HG03280 (cell line): ENCODE data around the gene ELOB.

Experiments
- ATAC-seq: cut with Tn5 transposase; IDR thresholded peaks from one replicate; pipeline ENCODE4 v1.9.1; 2021; ENCODE audit warnings: mild to moderate bottlenecking, moderate library complexity; ENCODE audit not compliant: unreplicated experiment

The ELOB gene

GRCh38 chr16:2751577-2752034, 25.5 kb downstream of the ELOB start:
- ATAC-seq: peak; percentile 35

GRCh38 chr16:2749936-2750335, 27.1 kb downstream of the ELOB start:
- ATAC-seq: no peak

GRCh38 chr16:2749476-2749875, 27.6 kb downstream of the ELOB start:
- no peak for ATAC-seq

GRCh38 chr16:2748757-2749455, 28.2 kb downstream of the ELOB start:
- no peak for ATAC-seq

- no peak for ATAC-seq
These were observed 31.1 kb downstream of the ELOB start for GRCh38 chr16:2745961-2746360.

GRCh38 chr16:2745116-2745890, 31.8 kb downstream of the ELOB start:
- ATAC-seq: no peak

GRCh38 chr16:2744711-2745110, 32.4 kb downstream of the ELOB start:
- no peak for ATAC-seq

- no peak for ATAC-seq
These were observed 33.9 kb downstream of the ELOB start for GRCh38 chr16:2743007-2743810.

GRCh38 chr16:2742323-2743006, 34.6 kb downstream of the ELOB start:
- ATAC-seq: no peak

GRCh38 chr16:2741168-2741567, 35.9 kb downstream of the ELOB start:
- ATAC-seq: no peak

GRCh38 chr16:2740476-2740875, 36.6 kb downstream of the ELOB start:
- ATAC-seq: no peak

GRCh38 chr16:2739625-2740430, 37.3 kb downstream of the ELOB start:
- no peak for ATAC-seq

GRCh38 chr16:2738615-2739014, 38.5 kb downstream of the ELOB start:
- no peak for ATAC-seq

- no peak for ATAC-seq
These were observed 39.1 kb downstream of the ELOB start for GRCh38 chr16:2737895-2738418.

GRCh38 chr16:2737238-2737605, 39.9 kb downstream of the ELOB start:
- ATAC-seq: no peak

- no peak for ATAC-seq
These were observed 40.4 kb downstream of the ELOB start for GRCh38 chr16:2736476-2737237.

GRCh38 chr16:2734844-2735515, 42.1 kb downstream of the ELOB start:
- no peak for ATAC-seq

GRCh38 chr16:2728034-2728433, 49.0 kb downstream of the ELOB start:
- no peak for ATAC-seq

- ATAC-seq: no peak
These were observed 50.2 kb downstream of the ELOB start for GRCh38 chr16:2726923-2727322.
